Activated effector memory CD4-positive, alpha-beta T cell treated with Interleukin-2 at 50 U/mL for 16 hours (primary cell): ENCODE data around the gene MAP2K5.

Experiments
- DNase-seq: peaks from one replicate; pipeline ENCODE4 v3.0.0-alpha.2; 2020

Gene MAP2K5

DNA sequence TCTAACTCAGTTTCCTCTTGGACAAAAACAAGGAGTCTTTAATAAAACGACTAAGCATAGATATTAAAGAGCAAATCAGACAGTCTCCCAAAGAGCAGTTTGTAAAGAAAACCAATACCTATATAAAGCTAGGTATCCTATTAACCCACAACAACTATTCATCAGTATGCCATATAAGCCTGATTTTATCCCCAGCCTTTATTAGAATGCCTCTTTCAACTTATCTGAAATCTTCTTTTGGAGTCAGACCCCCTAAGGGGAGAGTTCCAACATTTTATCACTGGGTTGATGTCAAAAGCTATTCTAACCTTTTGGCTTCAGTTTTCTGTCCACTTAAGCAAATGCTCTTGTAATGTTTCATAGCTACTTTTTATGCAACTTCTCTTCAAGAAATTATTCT, 17.8 kb downstream of the MAP2K5 start:
- DNase-seq, result no peak

DNA sequence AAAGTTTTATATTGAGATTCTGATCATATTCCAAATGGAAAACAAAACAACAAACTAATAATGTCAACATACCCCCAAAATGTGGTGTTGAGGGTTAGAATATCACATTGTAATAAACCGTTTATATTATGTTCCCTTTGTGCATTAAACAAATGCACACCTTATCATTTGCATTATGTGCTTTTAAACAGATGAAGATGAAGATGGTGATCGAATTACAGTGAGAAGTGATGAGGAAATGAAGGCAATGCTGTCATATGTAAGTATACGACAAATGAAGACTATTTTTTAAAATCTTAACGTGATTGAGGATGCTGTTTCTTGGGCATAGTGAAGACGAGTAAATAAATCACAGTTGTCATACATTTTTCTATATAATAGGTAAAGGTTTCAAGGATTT, 20.6 kb downstream of the MAP2K5 start:
- no peak for DNase-seq

DNA sequence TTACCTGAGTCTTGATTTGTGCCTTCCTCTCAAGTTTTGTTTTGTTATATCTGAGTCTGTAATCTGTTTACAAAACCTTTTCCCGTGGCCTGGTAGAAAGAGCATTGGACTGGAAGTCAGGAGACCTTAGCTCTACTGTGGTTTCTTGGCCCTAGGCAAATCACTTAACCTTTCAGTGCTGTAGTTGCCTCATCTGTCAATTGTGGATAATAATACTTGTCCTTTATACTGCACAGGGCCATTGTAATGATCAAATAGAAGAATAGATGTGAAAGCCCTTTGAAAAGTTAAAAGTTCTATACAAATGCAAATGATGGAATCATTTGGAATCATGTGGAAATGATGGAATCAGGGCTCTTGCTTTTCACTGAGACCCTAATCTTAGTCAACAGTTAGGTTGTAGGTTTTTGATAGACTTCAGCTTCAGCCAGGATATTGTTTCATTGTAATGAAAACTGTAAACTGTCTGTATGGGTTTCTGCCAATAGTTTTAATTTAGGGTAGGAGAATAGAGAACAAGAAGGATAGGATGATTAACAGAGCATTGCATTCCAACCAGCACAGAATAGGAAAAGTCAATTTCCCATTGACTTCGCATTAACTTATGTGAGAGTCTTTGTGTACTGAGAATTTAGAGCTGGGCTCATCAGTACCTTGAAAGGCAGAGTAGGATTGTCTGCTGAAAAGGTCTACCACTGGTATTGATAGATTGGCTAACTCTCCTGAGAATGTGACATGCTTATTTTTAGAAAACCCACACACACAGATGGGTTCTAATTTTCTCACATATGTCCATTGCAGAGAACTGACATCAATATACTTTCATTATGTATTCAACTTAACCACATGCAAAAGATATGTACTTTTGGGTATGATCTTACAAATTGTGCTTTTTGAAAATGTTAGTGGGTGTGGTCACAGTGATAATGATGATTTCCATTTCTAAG, 21.8 kb downstream of the MAP2K5 start:
- DNase-seq, result no peak

DNA sequence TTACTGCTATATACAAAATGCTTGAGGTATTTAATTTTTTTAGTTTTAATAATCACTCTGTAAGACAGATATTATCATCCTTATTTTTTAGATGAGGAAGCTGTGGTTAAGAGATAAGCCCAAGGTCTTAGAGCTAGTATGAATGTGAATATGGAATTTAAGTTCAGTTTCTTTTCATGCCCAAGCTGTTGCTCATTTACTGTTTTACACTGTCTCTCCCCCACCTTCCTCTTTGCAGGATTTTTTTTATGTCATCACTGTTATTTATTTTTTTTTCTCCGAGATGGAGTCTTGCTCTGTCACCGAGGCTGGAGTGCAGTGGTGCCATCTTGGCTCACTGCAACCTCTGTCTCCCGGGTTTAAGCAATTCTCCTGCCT, 22.5 kb downstream of the MAP2K5 start:
- DNase-seq, result no peak

DNA sequence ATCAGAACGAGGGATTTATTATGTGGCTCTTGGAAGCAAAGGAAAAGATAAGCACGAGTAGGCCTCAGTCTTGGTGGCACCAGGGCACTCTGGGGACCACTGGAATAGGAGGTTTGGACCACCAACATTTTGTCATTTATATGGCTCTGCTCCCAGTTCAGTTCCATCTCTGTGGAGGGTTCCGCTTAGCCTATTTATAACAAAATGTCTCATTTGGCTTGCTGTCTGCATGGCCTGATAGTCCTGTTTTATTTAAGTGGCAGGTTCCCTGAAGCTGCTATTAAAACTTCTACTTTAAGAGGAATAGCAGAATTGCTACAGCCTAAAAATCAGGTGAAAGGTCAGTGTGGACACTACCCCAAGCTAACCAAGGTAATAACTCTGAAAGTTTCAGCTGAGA, 27.2 kb downstream of the MAP2K5 start:
- DNase-seq, result no peak

DNA sequence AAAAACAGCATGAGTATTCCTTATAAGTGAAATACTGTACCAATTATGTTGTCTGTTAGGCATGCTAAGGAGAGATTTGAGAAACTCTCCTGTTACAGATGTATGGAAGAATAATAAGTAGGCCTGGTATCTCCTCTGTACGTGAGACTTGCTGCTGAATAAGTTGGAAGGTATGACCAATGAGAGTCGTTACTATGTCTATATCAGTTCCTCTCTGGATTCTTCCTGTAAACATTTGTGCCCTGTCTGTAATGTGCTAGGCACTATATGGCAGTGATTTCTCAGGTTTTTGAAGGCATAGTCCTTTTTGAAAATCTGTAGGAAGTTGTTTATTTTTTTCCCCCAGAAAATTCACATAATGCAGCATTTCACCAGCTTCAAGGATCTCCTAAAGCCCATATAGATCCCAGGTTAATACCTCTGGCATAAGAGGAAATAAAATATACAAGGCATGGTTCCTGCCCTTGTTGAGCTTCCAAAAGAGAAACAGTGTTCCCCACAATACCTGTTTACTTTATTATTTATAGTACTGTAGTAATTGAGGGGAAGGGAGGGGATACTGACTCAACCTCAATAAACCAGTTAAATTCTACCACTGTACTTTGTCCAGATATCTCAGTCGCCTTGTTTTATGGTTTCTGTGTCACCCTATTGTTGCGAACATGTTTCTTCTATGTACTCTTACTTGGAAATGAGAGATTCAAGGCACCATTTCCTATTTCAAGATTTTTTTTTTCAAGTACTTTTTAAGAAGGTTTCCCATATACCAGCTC, 28.6 kb downstream of the MAP2K5 start:
- DNase-seq, result no peak

DNA sequence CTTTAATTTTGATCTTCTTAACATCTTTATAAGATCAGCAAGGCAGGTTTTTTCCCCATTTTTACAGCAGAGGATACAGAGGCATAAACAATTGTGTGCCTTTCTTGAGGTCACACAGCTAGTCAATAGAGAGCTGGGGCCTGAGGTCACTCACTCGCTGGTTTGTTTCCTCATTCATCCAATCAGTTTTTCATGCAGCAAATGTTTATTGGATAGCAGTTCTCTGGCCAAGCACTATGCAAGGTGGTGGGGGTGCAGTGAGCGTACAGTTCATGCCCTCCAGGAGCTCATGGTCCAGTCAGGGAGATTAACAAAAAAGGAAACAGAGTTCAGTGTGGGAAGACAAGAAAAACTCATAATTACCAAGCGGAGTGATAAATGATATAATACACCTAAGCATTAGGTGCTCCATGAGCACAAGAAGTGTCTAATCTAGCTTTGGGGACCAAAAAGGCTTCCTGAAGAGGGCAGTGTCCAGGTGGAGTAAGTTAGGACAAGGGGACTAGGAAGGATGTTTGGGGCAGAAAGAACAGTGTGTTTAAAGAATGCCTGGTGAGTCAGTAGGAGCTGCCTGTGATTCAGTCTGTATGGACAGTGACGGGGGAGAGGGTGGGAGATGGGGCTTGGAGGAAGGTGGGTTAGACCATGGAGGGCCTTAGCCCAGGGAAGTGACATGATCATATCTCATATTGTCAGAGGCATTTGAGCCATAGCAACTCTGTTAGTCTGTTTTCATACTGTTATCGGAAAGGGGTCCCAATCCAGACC, 29.3 kb downstream of the MAP2K5 start:
- DNase-seq, result no peak

DNA sequence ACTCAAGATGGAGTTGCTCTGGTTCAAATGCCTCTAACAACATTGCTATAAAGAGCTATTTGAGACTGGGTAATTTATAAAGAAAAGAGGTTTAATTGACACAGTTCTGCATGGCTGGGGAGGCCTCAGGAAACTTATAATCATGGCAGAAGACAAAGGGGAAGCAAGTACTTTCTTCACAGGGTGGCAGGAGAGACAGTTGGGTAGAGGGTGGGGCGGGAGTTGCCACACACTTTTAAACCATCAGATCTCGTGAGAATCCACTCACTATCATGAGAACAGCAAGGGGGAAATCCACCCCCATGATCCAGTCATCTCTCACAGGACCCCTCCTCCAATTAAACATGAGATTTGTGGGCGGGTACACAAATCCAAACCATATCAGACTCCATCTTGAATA, 30.7 kb downstream of the MAP2K5 start:
- DNase-seq, result no peak

DNA sequence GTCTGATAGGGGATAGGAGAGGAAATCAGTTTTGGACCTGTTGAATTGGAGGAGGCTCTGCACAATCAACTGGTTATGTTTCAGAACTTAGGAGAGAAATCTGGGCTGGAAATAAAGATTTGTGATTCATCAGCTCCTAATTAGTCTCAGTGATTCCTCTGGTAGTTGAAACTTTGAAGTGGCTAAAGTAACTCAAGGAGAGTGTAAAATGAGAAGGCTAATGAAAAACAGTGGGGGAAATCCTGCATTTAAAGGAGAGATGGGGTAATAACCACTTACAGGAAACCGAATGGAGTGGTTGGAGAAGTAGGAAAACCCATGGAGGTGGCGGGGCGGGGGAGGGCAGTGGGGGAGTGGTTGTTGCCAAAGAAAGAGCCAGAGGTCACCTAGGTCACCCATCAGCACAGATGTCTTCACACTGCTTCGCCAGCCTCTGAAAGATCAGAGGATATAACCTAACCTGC, 32.6 kb downstream of the MAP2K5 start:
- no peak for DNase-seq

DNA sequence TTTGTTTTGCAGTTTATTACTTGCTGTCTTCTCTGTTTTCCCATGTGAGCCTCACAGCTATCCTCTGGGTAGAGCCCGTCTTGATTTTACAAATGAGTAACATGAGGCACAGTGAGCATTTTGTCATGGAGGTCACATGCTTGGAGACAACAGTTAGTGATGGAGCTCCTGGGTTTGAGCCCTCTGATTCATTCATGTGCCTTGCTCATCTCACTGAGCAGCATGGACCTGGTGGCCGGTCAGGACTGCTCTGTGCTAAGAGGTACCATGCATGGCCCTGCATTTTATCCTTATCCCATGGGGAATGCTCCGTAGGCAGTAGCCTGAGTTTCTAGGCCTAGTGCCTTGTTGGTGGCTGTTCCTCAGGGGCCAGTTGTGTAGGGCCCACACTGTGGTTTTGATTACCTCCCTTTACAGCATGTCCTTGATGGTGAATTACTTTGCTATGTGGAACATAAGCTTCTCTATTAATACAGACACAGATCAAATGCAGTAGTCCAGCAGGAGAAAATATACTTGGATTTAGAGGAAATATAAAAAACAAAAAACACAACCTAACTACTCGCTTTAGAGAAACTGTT, 35.6 kb downstream of the MAP2K5 start:
- DNase-seq, result no peak

DNA sequence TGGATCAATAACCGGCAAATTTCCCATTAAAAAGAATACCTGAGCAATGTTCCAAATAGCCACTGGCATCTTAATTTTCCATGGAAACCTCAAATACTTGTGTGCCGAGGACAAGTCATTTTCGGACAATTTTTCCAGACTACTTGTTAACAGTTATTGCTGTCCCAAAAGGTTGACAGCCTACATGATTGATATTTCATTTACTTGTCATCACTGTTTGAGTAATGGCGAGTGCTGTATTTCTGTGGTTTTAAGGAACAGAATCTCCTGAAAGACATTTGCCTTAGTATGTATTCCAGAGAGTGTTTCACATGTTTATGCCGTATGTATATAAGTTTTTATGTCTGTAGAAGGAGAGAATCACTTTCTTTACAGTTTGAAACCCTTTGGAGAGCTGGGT, 36.7 kb downstream of the MAP2K5 start:
- no peak for DNase-seq

DNA sequence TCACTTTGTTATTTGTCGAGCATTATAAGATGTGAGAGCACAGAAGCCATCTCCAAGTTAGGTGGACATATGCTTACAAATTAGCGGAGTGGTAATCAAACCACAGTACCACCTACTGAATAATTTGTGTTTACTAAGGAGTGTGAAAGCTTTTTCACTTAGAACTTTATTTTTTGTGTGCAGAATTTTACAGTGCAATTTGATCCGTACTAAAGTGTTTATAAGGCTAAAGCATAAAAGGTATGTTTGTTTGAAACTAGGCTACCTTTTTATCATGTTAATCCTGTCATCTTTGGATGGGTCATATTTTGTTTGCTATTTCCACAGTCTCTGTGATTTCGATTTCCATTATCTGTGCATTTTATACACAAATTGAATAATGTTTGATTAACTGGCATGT, 37.5 kb downstream of the MAP2K5 start:
- DNase-seq, result no peak

DNA sequence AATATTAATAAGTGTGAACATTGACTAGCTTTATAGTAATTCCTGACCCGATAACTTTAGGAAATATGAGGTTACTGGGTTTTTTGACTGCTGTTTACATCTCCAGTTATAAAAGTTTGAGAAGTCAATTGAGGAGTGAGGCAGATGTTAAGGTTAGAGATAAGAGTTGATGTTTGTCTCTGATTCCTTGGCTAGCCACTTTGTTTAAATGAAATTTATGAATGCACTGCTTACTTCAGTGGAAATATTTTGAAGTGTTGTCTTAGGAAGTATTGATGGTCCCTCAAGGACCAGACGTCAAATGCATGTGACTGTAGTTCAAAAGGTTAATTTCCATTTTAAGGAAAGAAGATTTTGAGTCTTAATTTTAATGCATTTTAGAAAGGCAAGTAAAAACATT, 41.7 kb downstream of the MAP2K5 start:
- no peak for DNase-seq

DNA sequence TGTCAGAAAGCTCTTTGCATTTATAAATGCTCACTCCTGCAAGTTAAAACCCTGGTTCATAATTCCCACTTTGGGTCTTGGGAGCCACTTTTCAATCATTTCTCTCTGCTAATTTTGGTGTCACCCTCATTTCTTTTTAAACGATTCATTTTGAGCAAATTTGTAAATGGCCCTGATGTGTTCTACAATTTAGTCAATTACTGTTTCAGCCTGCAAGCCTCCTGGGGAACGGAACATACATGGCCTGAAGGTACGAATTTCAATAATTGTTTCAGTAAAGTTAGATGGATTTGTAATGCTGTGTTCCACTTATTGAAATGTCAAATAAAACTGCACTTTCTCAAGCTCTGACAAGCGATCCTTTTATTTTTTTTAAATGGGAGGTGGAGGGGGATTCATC, 43.2 kb downstream of the MAP2K5 start:
- DNase-seq, result no peak

DNA sequence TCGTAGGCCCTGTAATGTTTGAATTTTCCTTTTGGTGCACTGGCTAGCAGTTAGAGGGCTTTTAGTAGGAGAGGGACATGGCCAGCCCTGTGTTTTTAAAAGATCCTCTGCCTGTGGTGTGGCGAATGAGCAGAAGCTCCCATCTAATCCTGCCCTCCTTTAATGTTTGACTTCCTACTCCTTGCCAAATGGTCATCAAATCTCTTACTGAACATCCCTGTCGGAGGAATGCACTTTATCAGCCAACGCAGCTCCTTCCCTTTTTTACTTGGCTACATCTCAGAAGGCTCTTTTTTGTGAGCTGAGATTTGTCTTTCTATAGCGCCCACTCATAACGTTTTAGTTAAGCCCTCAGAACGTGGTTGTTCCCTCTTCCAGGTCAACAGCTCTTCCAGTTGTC, 44.8 kb downstream of the MAP2K5 start:
- DNase-seq, result no peak

DNA sequence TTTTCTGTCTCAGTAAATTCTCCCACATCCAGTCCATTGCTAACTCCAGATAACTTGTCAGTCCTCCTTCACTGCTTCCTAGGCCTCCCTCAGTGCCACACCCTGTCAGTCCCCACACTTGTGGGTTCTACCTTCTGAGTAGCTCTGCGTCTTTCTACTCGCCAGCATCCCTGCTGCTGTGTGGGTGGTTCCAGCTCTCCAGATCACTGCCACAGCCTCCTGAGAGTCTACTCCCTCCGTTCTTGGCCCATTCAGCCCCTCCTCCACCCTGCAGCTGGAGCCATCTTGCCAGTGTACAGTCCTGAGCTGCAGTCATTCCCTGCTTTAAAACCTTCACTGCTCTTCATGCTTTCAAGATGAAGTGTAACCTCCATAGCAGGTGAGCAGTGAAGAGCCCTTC, 45.3 kb downstream of the MAP2K5 start:
- no peak for DNase-seq

DNA sequence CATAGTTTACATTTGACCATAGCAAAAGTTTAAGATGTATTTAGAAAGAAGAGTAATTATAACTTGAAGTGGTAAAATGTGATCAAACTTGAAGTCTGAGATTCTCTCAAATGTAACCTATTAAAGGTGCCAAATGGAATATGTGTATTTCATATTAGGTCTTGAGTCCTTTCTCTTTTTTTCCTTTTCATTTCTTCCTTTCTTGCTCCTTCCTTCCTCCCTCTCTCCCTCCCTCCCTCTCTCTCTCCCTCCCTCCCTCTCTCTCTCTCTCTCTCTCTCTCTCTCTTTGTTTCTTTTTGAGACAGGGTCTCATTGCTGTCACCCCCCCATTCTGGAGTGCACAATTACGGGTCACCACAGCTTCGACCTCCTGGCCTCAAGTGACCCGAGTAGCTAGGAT, 47.7 kb downstream of the MAP2K5 start:
- DNase-seq, result no peak

DNA sequence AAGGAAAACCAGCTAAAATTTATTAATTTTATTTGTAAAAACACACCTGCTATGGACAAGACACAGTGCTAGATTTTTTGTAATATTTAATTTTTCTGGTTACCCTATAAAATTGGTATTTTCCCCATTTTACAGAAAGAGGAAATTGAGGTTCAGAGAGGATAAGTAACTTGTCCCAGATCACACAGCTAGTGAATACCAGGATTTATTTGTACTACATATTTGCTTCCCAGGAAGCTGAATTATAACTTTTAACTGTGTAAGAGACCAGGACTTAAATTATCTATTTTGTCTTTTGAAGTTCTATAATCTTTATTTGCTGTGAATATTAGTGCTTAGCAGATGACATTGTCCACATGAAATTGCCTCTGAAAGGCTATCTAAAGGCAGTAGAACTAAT, 49.7 kb downstream of the MAP2K5 start:
- DNase-seq, result no peak

DNA sequence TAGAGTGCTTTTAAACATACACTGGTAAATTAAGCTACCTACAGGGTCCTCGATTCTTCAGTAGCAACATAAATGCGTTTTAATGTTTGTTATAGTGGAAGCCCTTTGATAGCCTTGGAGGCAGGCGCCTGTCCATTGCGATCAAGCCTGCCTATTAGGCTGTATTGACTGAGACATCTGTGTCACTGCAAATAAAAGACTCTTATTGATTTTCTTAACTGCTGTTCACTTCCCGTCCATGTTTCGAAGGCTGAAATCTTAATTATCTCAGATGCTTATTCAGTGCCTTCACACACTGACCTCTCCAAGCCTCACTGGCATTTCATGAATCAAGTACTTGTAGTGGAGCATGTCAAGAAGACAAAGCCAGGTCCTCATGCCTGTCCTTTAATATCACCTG, 51.1 kb downstream of the MAP2K5 start:
- DNase-seq, result no peak

DNA sequence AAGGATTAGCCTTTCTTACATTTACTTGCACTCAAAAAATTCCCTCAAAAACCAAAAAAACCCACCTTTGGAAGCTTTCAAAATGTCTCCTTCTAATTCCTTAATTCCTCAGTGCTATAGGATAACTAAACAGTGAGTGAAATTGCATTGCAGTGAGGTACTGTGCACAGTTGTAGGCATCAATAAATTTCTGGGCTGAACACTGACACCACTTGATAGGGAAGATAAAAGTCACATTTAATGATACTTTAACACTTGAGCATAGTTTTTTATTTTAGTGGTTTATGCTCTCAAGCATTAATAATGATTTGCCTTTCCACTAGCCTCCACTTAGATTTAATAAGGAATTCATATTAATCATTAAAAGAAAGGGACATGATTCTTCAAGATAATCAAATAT, 52.3 kb downstream of the MAP2K5 start:
- no peak for DNase-seq

DNA sequence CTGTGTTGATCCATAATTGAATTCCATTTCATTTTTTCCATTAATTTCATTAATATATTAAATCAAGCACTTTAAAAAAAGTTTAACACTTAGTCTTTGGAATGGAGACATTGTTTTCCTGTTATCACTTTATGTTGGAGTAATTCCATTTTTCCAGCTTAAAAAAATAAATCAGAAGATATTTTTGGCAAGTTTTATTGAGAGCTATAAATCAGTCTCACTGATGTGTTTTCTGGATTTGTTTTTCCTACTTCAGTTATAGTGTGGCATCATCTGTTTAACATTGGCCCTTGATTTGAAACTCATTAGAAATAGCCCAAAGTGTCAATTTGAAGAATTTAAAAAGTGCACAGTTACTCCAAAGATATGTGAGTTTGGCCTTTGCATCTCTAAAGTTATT, 53.1 kb downstream of the MAP2K5 start:
- no peak for DNase-seq

DNA sequence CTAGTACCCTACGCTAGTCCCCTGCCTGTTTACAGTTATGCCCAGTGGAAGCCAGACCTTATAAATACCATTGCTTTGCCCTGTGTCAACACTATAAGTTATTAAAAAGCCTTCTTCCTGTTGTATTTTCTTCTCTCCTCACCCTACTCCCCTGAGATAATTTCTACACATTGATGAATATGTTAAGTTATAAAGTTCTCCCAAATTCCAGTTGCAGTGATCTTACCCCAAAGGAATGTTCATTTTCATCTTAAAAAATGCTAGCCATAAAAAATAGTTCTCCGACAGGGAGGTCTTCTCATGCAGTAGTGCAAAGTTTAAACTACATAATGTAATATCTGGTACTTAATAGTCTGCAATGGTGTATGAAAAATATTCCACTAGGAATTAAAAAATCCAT, 58.6 kb downstream of the MAP2K5 start:
- no peak for DNase-seq

DNA sequence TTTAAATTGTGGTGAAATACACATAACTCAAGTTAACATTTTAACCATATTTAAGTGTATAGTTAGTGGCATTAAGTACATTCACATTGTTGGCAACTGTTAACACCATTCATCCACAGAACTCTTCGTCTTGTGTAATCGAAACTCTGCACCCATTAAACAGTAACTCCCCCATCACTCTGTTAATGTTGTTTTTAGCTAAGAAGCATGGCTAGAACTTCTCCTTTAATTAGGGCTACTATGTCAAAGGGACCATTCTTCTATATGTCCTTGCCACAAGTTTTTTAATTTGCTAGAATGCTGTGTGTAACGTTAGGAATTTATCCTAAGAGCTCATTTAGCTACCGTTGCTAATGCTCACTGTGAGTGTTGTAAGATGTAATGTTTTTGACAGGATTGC, 60.6 kb downstream of the MAP2K5 start:
- DNase-seq, result no peak
